Measurements from ENCODE around the gene ZSCAN20.

DNA sequence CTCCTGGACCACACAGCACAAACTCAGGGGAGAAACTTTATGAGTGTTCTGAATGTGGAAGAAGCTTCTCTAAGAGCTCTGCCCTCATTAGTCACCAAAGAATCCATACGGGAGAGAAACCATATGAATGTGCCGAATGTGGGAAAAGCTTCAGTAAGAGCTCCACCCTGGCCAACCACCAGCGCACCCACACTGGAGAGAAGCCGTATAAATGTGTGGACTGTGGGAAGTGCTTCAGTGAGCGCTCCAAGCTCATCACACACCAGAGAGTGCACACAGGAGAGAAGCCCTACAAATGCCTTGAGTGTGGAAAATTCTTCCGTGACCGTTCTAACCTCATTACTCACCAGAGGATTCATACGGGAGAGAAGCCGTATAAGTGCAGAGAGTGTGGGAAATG lies 22.5 kb downstream of the ZSCAN20 start:
- TF ChIP-seq RCOR1 (IDR thresholded peaks at IDR 0.05; ENCODE audit: insufficient replicate concordance, low read length), result no peak
- TF ChIP-seq, protein P1, sequence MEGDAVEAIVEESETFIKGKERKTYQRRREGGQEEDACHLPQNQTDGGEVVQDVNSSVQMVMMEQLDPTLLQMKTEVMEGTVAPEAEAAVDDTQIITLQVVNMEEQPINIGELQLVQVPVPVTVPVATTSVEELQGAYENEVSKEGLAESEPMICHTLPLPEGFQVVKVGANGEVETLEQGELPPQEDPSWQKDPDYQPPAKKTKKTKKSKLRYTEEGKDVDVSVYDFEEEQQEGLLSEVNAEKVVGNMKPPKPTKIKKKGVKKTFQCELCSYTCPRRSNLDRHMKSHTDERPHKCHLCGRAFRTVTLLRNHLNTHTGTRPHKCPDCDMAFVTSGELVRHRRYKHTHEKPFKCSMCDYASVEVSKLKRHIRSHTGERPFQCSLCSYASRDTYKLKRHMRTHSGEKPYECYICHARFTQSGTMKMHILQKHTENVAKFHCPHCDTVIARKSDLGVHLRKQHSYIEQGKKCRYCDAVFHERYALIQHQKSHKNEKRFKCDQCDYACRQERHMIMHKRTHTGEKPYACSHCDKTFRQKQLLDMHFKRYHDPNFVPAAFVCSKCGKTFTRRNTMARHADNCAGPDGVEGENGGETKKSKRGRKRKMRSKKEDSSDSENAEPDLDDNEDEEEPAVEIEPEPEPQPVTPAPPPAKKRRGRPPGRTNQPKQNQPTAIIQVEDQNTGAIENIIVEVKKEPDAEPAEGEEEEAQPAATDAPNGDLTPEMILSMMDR (conservative IDR thresholded peaks at IDR 0.05; ENCODE audit: low read depth, low read length), result no peak
- no peak for TF ChIP-seq RAD21 (IDR thresholded peaks at IDR 0.05; ENCODE audit: low read length)
- TF ChIP-seq BHLHE40 (IDR thresholded peaks at IDR 0.05; ENCODE audit: low read depth, low read length), result no peak

All from IMR-90 (cell line).